ENCODE data around the gene LRRC10.

DNA sequence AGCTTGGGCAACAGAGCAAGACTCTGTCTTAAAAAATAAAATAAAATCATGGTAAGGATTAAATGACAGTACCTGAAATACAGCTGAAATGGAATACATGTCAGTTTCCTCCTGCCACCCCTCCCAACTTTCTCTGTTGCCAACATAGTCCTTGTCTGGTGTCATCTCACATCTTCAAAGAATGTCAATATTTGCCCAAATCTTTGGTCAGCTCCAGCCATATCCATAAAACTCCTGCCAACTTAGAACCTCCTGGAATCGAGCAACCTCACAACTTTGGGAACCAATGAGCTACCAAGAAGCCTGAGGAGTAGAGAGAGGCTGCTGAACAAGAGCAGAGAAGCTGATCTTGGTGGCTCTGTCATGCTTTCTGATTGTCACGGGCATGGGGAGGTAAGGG lies 10.8 kb upstream of the LRRC10 start:
- TF ChIP-seq, protein P1, sequence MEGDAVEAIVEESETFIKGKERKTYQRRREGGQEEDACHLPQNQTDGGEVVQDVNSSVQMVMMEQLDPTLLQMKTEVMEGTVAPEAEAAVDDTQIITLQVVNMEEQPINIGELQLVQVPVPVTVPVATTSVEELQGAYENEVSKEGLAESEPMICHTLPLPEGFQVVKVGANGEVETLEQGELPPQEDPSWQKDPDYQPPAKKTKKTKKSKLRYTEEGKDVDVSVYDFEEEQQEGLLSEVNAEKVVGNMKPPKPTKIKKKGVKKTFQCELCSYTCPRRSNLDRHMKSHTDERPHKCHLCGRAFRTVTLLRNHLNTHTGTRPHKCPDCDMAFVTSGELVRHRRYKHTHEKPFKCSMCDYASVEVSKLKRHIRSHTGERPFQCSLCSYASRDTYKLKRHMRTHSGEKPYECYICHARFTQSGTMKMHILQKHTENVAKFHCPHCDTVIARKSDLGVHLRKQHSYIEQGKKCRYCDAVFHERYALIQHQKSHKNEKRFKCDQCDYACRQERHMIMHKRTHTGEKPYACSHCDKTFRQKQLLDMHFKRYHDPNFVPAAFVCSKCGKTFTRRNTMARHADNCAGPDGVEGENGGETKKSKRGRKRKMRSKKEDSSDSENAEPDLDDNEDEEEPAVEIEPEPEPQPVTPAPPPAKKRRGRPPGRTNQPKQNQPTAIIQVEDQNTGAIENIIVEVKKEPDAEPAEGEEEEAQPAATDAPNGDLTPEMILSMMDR (tag by site-specific recombination; IDR thresholded peaks at IDR 0.05) = no peak
- TF ChIP-seq ZNF776 (tag by site-specific recombination; IDR thresholded peaks at IDR 0.05; ENCODE audit: borderline replicate concordance) = no peak
